Aorta (tissue), 5 donors: ENCODE measurements around the gene A4GNT. TPM values are rescaled to one million over a fixed set of nuclear protein-coding genes. Genes with fewer than 3 reads are reported as not detected.
"Not testable (repeated sequence)": the region's sequence is repeated elsewhere in the genome, so short reads cannot be mapped to it uniquely, and the experiment has no call there.

Experiments
- ATAC-seq: fragments of 200-7000 bp; cut with Tn5 transposase; one replicate; pipeline ENCODE4 v1.9.1; 2022; ENCODE audit warnings: moderate library complexity; ENCODE audit not compliant: low FRiP score
- DNase-seq, 2 donors: peaks; one replicate each; pipeline ENCODE4 v3.0.0-alpha.2; 2020
- H3K27ac ChIP-seq, 2 donors: one replicate each; pipeline ENCODE4 v1.5.1; 2013; ENCODE audit warnings: low read length in 2 of 2, mild to moderate bottlenecking in 2 of 2, moderate library complexity in 2 of 2, control low read depth in 1 of 2, inconsistent platforms in 1 of 2, low read depth in 1 of 2
- H3K27me3 ChIP-seq, 2 donors: one replicate each; pipeline ENCODE4 v1.6.1; 2013; ENCODE audit warnings: control low read depth in 1 of 2, low read length in 1 of 2, mild to moderate bottlenecking in 1 of 2, moderate library complexity in 1 of 2; ENCODE audit not compliant: insufficient read depth in 2 of 2, control insufficient read depth in 1 of 2
- H3K36me3 ChIP-seq, 2 donors: one replicate each; pipeline ENCODE4 v1.6.1; 2013; ENCODE audit warnings: control low read depth in 1 of 2, low read length in 1 of 2, mild to moderate bottlenecking in 1 of 2; ENCODE audit not compliant: insufficient read depth in 2 of 2, control insufficient read depth in 1 of 2
- H3K4me1 ChIP-seq, 2 donors: one replicate each; pipeline ENCODE4 v1.6.1; 2013; ENCODE audit warnings: low read length in 2 of 2, control low read depth in 1 of 2, mild to moderate bottlenecking in 1 of 2, moderate library complexity in 1 of 2; ENCODE audit not compliant: insufficient read depth in 2 of 2, control insufficient read depth in 1 of 2
- H3K4me3 ChIP-seq, 2 donors: one replicate each; pipeline ENCODE4 v1.5.1; 2013; ENCODE audit warnings: low read length in 2 of 2, control low read depth in 1 of 2, mild to moderate bottlenecking in 1 of 2
- H3K9me3 ChIP-seq: one replicate; pipeline ENCODE4 v1.6.1; 2013; ENCODE audit warnings: mild to moderate bottlenecking, low read length; ENCODE audit not compliant: control insufficient read depth
- WGBS, 2 donors: extraction: QIAGEN DNeasy Blood & Tissue Kit; methylation state at CpG; one replicate each; pipeline ENCODE4 v1.1.7; 2013; 5-methylcytosine and 5-hydroxymethylcytosine counted together
- intact Hi-C, 2 donors: fragments of 100-400 bp; cut with DNase I; formaldehyde crosslinking; loops; one replicate each; pipeline versions ENCODE4 v1.14.2 to v1.15.0; 2022
- polyA plus RNA-seq, 2 donors: library from polyadenylated mRNA; stranded (reverse); fragments of 200-250 nt; gene quantifications; one replicate each; pipeline ENCODE4 v1.2.3, GENCODE V29; 2013
- total RNA-seq, 2 donors: library from RNA; stranded (reverse); fragmentation: NEBNext Ultra II Directional; extraction: Animal tissue kit (Norgen Biotek cat#: 25700); gene quantifications; one replicate each; pipeline ENCODE4 v1.2.1, GENCODE V29; 2021
- donor health status: healthy with polysubstance abuse.
- donor health status: Bipolar disorder and iron deficiency.
- donor health status: DM: no; HTN: no; CAD: no.
- donor health status: DM: no; HTN: no; CAD: no.
- donor health status: DM: yes; HTN: yes; CAD: no.

The A4GNT gene
- total and polyA plus RNA-seq, 4 donors: not detected

- Histone ChIP-seq H3K36me3 (no peaks in the 10 kb centered on the region), H3K4me3 (no peak overlapping the region), H3K27ac (peak overlapping the region in 1 of 2 donors; percentile 4), H3K27me3 (no peaks in the 10 kb centered on the region), H3K9me3 (no peaks in the 10 kb centered on the region), H3K4me1 (peaks cover 0 to 8% of the 10 kb centered on the region in 2 donors)
- ATAC-seq (no peak), DNase-seq (no peak)
- 22 to 29% methylated on average over 1 of the region's 1 CpG for WGBS, 2 donors
- intact Hi-C loops: loop anchor here in 1 of 2 donors (10.0 kb wide), 1 partner anchor 61 kb away; the partner anchor contains the start of gene DBR1
Measured at GRCh38 chr3:138113326-138113725, 18.9 kb downstream of the A4GNT start.

- no peaks in the 10 kb centered on the region for H3K36me3 ChIP-seq
- ATAC-seq: no peak
- WGBS, 2 donors: 69 to 71% methylated on average over 8 of the region's 8 CpGs
- intact Hi-C loops: loop anchor here in 1 of 2 donors (10.0 kb wide), 1 partner anchor 62 kb away; the partner anchor contains the start of gene DBR1
- H3K9me3 ChIP-seq: no peaks in the 10 kb centered on the region
- no peak for DNase-seq
- no peak overlapping the region for H3K4me3 ChIP-seq
- no peak overlapping the region for H3K27ac ChIP-seq
- peaks cover 0 to 8% of the 10 kb centered on the region in 2 donors for H3K4me1 ChIP-seq
- H3K27me3 ChIP-seq: no peaks in the 10 kb centered on the region
Measured at GRCh38 chr3:138112362-138112761, 19.8 kb downstream of the A4GNT start.

- intact Hi-C loops: no loop called here
- 97 to 98% methylated on average over 1 of the region's 1 CpG for WGBS, 2 donors
- Histone ChIP-seq H3K9me3 (no peaks in the 10 kb centered on the region), H3K27me3 (no peaks in the 10 kb centered on the region), H3K27ac (no peak overlapping the region), H3K4me3 (no peak overlapping the region), H3K4me1 (no peaks in the 10 kb centered on the region), H3K36me3 (peaks cover 0 to 6% of the 10 kb centered on the region in 2 donors)
- no peak for DNase-seq
- ATAC-seq: no peak
Measured at GRCh38 chr3:138105598-138105997, 26.6 kb downstream of the A4GNT start.

GRCh38 chr3:138103466-138103865 is 28.7 kb downstream of the A4GNT start:
- DNase-seq: no peak
- Histone ChIP-seq H3K4me3 (no peak overlapping the region), H3K36me3 (peaks cover 0 to 7% of the 10 kb centered on the region in 2 donors), H3K27me3 (no peaks in the 10 kb centered on the region), H3K9me3 (no peaks in the 10 kb centered on the region), H3K4me1 (no peaks in the 10 kb centered on the region), H3K27ac (no peak overlapping the region)
- ATAC-seq: no peak
- intact Hi-C loops: no loop called here
- 93 to 94% methylated on average over 19 of the region's 19 CpGs for WGBS, 2 donors

- intact Hi-C loops, DNase-seq: not testable (repeated sequence)
Measured at GRCh38 chr3:138101351-138101940, 30.7 kb downstream of the A4GNT start.

GRCh38 chr3:138099417-138099816 is 32.8 kb downstream of the A4GNT start:
- Histone ChIP-seq H3K27me3 (no peaks in the 10 kb centered on the region), H3K9me3 (no peaks in the 10 kb centered on the region), H3K36me3 (peaks cover 5 to 11% of the 10 kb centered on the region in 2 donors), H3K4me3 (no peak overlapping the region), H3K4me1 (no peaks in the 10 kb centered on the region), H3K27ac (no peak overlapping the region)
- intact Hi-C loops: no loop called here
- DNase-seq: no peak
- no peak for ATAC-seq

More at GRCh38 chr3:138101351-138101940, 30.7 kb downstream of the A4GNT start:
- H3K36me3 ChIP-seq, ATAC-seq, H3K4me3 ChIP-seq, H3K27me3 ChIP-seq, H3K4me1 ChIP-seq, H3K9me3 ChIP-seq, H3K27ac ChIP-seq: not testable (repeated sequence)
- WGBS, 2 donors: 73 to 82% methylated on average over 22 of the region's 22 CpGs

GRCh38 chr3:138097192-138098172 is 34.7 kb downstream of the A4GNT start:
- H3K4me3 ChIP-seq: no peak overlapping the region
- H3K9me3 ChIP-seq: no peaks in the 10 kb centered on the region
- ATAC-seq (no peak), DNase-seq (no peak)
- H3K27ac ChIP-seq: no peak overlapping the region
- peaks cover 8 to 9% of the 10 kb centered on the region in 2 donors for H3K36me3 ChIP-seq
- intact Hi-C loops: no loop called here
- H3K27me3 ChIP-seq: no peaks in the 10 kb centered on the region
- H3K4me1 ChIP-seq: no peaks in the 10 kb centered on the region
- 77 to 79% methylated on average over 12 of the region's 12 CpGs for WGBS, 2 donors

- ATAC-seq (no peak), DNase-seq (no peak)
- intact Hi-C loops: no loop called here
- Histone ChIP-seq H3K27ac (no peak overlapping the region), H3K4me3 (no peak overlapping the region), H3K27me3 (no peaks in the 10 kb centered on the region), H3K9me3 (no peaks in the 10 kb centered on the region), H3K4me1 (no peaks in the 10 kb centered on the region), H3K36me3 (peaks cover 5 to 9% of the 10 kb centered on the region in 2 donors)
- WGBS, 2 donors: 49% methylated on average over 2 of the region's 2 CpGs
Measured at GRCh38 chr3:138093721-138094120, 38.5 kb downstream of the A4GNT start.
